Chondrocyte (in vitro differentiated cells): ENCODE data around the gene GALNT4. TPM values are rescaled to one million over a fixed set of nuclear protein-coding genes. Genes with fewer than 3 reads are reported as not detected.

Experiments used
- DNase-seq: peaks from one replicate; pipeline ENCODE4 v3.0.0; 2021; ENCODE audit warnings: mixed read lengths, low spot score
- H3K27ac Mint-ChIP-seq: one replicate; pipeline ENCODE4 v1.8.0; 2021; ENCODE audit warnings: mild to moderate bottlenecking, moderate library complexity, mixed read lengths; ENCODE audit not compliant: unreplicated experiment
- H3K27me3 Mint-ChIP-seq: 2 replicates; pipeline ENCODE4 v1.8.0; 2021; ENCODE audit warnings: low read depth, mixed read lengths
- H3K36me3 Mint-ChIP-seq: 2 replicates; pipeline ENCODE4 v1.8.0; 2021; ENCODE audit warnings: low read depth, mixed read lengths
- H3K4me1 Mint-ChIP-seq: 2 replicates; pipeline ENCODE4 v1.8.0; 2021; ENCODE audit warnings: low read depth, mild to moderate bottlenecking, mixed read lengths
- H3K4me3 Mint-ChIP-seq: one replicate; pipeline ENCODE4 v1.8.0; 2021; ENCODE audit warnings: mild to moderate bottlenecking, moderate library complexity, mixed read lengths; ENCODE audit not compliant: unreplicated experiment
- H3K9me3 Mint-ChIP-seq: 2 replicates; pipeline ENCODE4 v1.8.0; 2021; ENCODE audit warnings: low read depth, mixed read lengths
- total RNA-seq: library from RNA; stranded (reverse); gene quantifications from 3 replicates; pipeline ENCODE4 v1.2.1, GENCODE V29; 2021
- TF ChIP-seq, protein P1 (sequence below): fragments of 200-600 bp; sonication (generic); IDR thresholded peaks from 2 replicates; pipeline ENCODE4 v1.5.0; 2021; ENCODE audit warnings: antibody characterized with exemption, mild to moderate bottlenecking, moderate library complexity

GALNT4 gene
- total RNA-seq, 1 donor from 2014 or later: 4.9 TPM

DNA sequence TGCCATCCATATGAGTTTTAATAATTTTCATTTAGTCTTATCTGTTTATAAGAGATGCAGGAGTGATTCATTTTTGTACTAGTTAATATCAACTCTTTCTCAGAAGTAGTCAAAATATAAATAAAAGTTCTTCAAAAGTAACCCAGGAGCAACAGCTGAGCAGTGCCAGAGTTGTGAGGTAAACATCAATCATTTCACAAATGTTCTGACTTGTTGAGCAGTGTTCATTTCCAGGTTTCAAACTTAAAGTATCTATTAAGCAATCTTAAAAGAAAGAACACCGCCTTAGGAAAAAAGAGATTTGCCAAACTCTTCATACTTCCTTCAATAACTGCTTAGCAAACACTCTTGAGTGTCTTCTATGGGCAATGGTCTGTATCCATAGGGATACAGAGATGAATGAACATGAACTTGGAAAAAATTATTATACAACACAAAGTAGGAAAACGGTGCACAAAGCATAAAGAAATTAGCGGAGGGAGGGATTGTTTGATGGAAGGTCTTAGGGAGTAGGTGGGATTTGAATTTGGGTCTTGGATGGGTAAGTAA, 43.2 kb upstream of the GALNT4 start:
- Mint-ChIP-seq H3K4me1 (peaks cover 22% of the 10 kb centered on the region), H3K27me3 (no peaks in the 10 kb centered on the region), H3K27ac (no peak overlapping the region), H3K9me3 (no peaks in the 10 kb centered on the region), H3K4me3 (no peak overlapping the region), H3K36me3 (no peaks in the 10 kb centered on the region)
- DNase-seq: no peak
- TF ChIP-seq, protein P1, sequence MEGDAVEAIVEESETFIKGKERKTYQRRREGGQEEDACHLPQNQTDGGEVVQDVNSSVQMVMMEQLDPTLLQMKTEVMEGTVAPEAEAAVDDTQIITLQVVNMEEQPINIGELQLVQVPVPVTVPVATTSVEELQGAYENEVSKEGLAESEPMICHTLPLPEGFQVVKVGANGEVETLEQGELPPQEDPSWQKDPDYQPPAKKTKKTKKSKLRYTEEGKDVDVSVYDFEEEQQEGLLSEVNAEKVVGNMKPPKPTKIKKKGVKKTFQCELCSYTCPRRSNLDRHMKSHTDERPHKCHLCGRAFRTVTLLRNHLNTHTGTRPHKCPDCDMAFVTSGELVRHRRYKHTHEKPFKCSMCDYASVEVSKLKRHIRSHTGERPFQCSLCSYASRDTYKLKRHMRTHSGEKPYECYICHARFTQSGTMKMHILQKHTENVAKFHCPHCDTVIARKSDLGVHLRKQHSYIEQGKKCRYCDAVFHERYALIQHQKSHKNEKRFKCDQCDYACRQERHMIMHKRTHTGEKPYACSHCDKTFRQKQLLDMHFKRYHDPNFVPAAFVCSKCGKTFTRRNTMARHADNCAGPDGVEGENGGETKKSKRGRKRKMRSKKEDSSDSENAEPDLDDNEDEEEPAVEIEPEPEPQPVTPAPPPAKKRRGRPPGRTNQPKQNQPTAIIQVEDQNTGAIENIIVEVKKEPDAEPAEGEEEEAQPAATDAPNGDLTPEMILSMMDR: no peak

DNA sequence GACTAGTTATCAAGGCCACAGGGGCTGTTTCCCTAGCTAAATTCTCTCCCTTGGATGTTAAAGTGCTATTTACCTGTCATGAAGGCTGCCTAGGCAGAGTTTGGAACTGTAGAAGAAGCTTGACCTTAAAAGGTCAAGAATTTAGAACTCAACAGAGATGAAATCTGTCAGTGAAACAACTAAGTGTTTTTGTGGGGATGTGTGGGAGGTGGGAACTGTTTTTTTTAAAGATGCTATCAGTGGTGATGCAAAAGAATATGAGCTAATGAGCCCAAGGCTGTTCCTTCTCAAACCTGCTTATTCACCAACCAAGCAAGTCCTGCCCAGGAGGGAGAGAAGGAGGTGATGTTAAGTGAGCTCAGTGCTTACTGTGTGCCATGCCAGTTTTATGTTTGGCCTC, 42.0 kb upstream of the GALNT4 start:
- DNase-seq: no peak
- Mint-ChIP-seq H3K4me1 (peaks cover 17% of the 10 kb centered on the region), H3K27ac (no peak overlapping the region), H3K27me3 (no peaks in the 10 kb centered on the region), H3K36me3 (no peaks in the 10 kb centered on the region), H3K9me3 (no peaks in the 10 kb centered on the region), H3K4me3 (no peak overlapping the region)
- TF ChIP-seq, protein P1: no peak

DNA sequence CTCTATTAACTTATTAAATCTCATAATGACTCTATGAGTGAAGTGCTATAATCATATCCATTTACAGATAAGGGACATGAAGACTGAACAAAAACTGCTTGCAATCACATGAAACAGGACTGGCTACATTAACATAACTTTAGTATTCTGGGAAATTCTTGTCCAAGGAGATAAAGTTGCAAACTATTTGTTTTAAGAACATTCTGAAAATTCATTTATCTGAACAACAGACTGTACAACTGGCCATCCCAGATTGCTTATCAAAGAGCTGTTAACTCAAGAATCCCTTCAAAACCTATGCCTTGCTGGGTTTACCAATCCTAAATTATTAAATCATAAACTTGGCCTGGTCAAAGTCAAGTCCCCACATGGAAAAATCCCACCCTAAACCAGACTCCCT, 40.4 kb upstream of the GALNT4 start:
- no peaks in the 10 kb centered on the region for H3K27me3 Mint-ChIP-seq
- DNase-seq: no peak
- no peak overlapping the region for H3K27ac Mint-ChIP-seq
- H3K9me3 Mint-ChIP-seq: no peaks in the 10 kb centered on the region
- TF ChIP-seq, protein P1: no peak
- peaks cover 11% of the 10 kb centered on the region for H3K4me1 Mint-ChIP-seq
- no peak overlapping the region for H3K4me3 Mint-ChIP-seq
- peaks cover 3% of the 10 kb centered on the region for H3K36me3 Mint-ChIP-seq

DNA sequence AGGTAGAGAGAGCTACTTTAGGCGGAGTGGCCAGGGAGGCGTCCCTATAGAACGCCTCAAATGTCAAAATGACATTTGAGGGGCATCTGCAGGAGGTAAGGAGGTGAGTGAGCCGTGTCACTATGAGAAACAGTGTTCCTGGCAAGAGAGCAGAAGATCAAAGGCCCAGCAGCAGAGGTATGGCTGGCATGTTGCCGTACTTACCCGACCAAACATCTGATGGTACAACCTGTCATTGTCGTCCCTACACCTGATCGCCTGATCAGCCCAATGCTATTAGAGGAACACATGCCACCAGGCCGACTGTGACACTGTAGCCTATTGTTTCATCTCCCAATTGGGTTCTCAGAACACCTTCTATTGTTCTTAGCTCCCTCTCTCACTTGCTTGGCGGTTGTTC, 35.2 kb upstream of the GALNT4 start:
- DNase-seq: no peak
- Mint-ChIP-seq H3K27me3 (no peaks in the 10 kb centered on the region), H3K9me3 (no peaks in the 10 kb centered on the region), H3K36me3 (peaks cover 4% of the 10 kb centered on the region), H3K4me1 (no peaks in the 10 kb centered on the region), H3K27ac (no peak overlapping the region), H3K4me3 (no peak overlapping the region)
- TF ChIP-seq, protein P1: no peak

DNA sequence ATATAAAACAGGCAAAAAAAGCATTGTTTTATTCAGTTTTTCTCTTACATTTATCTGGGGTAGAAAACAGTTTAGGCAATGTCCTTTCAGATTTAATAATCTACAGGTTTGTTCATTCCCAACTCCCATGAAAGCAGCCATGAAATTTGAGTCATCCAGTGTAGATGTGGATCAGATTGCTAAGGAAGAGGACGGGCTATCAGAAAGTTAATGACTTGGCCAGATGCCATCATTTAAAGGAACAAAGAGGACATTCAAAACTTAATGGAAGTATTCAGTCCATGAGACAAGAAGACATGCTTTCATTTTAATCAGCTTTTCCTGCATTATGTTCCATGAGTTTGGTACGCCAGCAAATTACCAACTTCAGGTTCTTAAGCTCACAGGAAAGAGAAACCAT, 32.4 kb upstream of the GALNT4 start:
- H3K36me3 Mint-ChIP-seq: peaks cover 8% of the 10 kb centered on the region
- no peak overlapping the region for H3K4me3 Mint-ChIP-seq
- no peak for DNase-seq
- TF ChIP-seq, protein P1: no peak
- peaks cover 6% of the 10 kb centered on the region for H3K9me3 Mint-ChIP-seq
- H3K4me1 Mint-ChIP-seq: no peaks in the 10 kb centered on the region
- no peak overlapping the region for H3K27ac Mint-ChIP-seq
- no peaks in the 10 kb centered on the region for H3K27me3 Mint-ChIP-seq
